ENCODE measurements around the gene PRELID3B.
A peak's percentile ranks its signal among the peaks of the same experiment; 100 is the strongest.

PRELID3B gene

DNA sequence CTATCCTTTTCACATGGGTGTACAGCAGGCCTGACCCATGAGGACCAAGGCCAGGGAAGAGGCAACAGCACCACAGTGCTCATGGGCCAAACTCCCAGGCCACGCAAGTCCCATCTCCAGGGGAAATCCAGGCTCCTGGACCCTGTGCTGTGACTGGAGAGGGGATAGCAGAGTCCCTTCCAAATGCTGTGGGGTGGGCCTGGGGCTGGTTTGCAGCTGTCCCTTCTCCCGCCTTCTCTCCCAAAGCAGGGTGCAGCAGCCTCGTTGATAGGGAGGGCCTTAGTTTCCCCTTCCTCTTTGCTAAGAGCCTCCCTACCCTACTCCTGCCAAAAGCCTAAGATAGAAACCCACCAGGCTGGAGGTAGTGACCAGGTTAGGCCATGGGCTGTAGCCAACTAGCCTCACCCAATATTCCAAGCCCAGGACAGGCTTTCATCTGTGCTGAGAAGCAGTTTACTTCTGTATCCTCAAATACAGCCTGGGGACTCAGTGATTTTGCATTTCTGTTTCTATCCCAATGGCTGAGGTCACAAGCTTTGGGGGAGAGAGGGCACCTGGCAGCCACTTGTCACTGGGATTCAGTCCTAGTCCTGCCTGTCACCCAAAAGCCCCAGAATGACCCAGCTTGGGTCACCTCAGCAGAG is 36.9 kb downstream of the PRELID3B start:
- H3F3A ChIP-seq (ENCODE audit: control insufficient read depth, insufficient read depth): peaks cover 9% of the 10 kb centered on the region
- H3K36me3 ChIP-seq (ENCODE audit: control insufficient read depth, low read length): peaks cover 53% of the 10 kb centered on the region
- H4K20me1 ChIP-seq (ENCODE audit: control insufficient read depth, insufficient read depth, low read depth, low read length): peaks cover 16% of the 10 kb centered on the region; the same call in 1 of the 2 replicates
- H3K79me2 ChIP-seq (ENCODE audit: control insufficient read depth, low read length): peaks cover 56% of the 10 kb centered on the region
- TF ChIP-seq EZH2phosphoT487 (IDR thresholded peaks at IDR 0.05; ENCODE audit: borderline replicate concordance, low read length): no peak
- TF ChIP-seq, protein P1, sequence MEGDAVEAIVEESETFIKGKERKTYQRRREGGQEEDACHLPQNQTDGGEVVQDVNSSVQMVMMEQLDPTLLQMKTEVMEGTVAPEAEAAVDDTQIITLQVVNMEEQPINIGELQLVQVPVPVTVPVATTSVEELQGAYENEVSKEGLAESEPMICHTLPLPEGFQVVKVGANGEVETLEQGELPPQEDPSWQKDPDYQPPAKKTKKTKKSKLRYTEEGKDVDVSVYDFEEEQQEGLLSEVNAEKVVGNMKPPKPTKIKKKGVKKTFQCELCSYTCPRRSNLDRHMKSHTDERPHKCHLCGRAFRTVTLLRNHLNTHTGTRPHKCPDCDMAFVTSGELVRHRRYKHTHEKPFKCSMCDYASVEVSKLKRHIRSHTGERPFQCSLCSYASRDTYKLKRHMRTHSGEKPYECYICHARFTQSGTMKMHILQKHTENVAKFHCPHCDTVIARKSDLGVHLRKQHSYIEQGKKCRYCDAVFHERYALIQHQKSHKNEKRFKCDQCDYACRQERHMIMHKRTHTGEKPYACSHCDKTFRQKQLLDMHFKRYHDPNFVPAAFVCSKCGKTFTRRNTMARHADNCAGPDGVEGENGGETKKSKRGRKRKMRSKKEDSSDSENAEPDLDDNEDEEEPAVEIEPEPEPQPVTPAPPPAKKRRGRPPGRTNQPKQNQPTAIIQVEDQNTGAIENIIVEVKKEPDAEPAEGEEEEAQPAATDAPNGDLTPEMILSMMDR (IDR thresholded peaks at IDR 0.05; ENCODE audit: low read depth, low read length, poor library complexity, severe bottlenecking): no peak
- peak overlapping the region; percentile 88 for H3K27ac ChIP-seq (ENCODE audit: low read depth, low read length)
- no peaks in the 10 kb centered on the region for H3K9me3 ChIP-seq (ENCODE audit: control insufficient read depth, insufficient read depth, low read length)
- no peaks in the 10 kb centered on the region for H3K9me2 ChIP-seq (replicated peaks; ENCODE audit: control insufficient read depth, low read length)
- peak overlapping the region; percentile 84 for H3K4me3 ChIP-seq (ENCODE audit: low read length)
- no peaks in the 10 kb centered on the region for H3K27me3 ChIP-seq (ENCODE audit: control insufficient read depth, low read length)
- H3K4me2 ChIP-seq (ENCODE audit: low read length): peak overlapping the region; percentile 91
- peaks cover 62% of the 10 kb centered on the region for H3K4me1 ChIP-seq (ENCODE audit: control insufficient read depth, low read length)

GRCh38 chr20:59004763-59005522 is 37.6 kb downstream of the PRELID3B start:
- Histone ChIP-seq H4K20me1 (ENCODE audit: control insufficient read depth, insufficient read depth, low read depth, low read length) (peaks cover 16% of the 10 kb centered on the region; the same call in 1 of the 2 replicates), H3K79me2 (ENCODE audit: control insufficient read depth, low read length) (peaks cover 58% of the 10 kb centered on the region), H3K4me2 (ENCODE audit: low read length) (peak overlapping the region; percentile 91), H3F3A (ENCODE audit: control insufficient read depth, insufficient read depth) (peaks cover 9% of the 10 kb centered on the region), H3K4me3 (ENCODE audit: low read length) (peak overlapping the region; percentile 84), H3K9me2 (replicated peaks; ENCODE audit: control insufficient read depth, low read length) (no peaks in the 10 kb centered on the region), H3K4me1 (ENCODE audit: control insufficient read depth, low read length) (peaks cover 55% of the 10 kb centered on the region), H3K36me3 (ENCODE audit: control insufficient read depth, low read length) (peaks cover 57% of the 10 kb centered on the region), H3K9me3 (ENCODE audit: control insufficient read depth, insufficient read depth, low read length) (no peaks in the 10 kb centered on the region), H3K27me3 (ENCODE audit: control insufficient read depth, low read length) (no peaks in the 10 kb centered on the region), H3K27ac (ENCODE audit: low read depth, low read length) (peak overlapping the region; percentile 88)
- TF ChIP-seq EZH2phosphoT487 (IDR thresholded peaks at IDR 0.05; ENCODE audit: borderline replicate concordance, low read length): no peak
- TF ChIP-seq, protein P1 (IDR thresholded peaks at IDR 0.05; ENCODE audit: low read depth, low read length, poor library complexity, severe bottlenecking): no peak

DNA sequence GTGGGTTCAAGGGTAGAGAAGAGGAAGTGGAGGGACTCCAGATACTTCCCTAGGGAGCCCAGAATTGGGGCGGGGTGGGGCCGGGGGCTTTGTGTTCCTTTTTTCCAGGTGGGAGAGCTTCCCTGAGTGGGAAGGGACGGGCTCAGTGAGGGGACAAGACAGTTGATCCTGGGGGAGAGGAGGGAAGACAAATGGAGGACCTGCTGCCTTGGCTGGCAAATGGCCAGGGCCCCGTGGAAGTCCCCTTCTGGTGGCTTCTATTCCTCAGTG is 38.2 kb downstream of the PRELID3B start:
- peaks cover 58% of the 10 kb centered on the region for H3K79me2 ChIP-seq (ENCODE audit: control insufficient read depth, low read length)
- peaks cover 51% of the 10 kb centered on the region for H3K4me1 ChIP-seq (ENCODE audit: control insufficient read depth, low read length)
- H3K9me2 ChIP-seq (replicated peaks; ENCODE audit: control insufficient read depth, low read length): no peaks in the 10 kb centered on the region
- peak overlapping the region; percentile 88 for H3K27ac ChIP-seq (ENCODE audit: low read depth, low read length)
- peaks cover 59% of the 10 kb centered on the region for H3K36me3 ChIP-seq (ENCODE audit: control insufficient read depth, low read length)
- no peaks in the 10 kb centered on the region for H3K9me3 ChIP-seq (ENCODE audit: control insufficient read depth, insufficient read depth, low read length)
- H3F3A ChIP-seq (ENCODE audit: control insufficient read depth, insufficient read depth): peaks cover 9% of the 10 kb centered on the region
- H3K4me3 ChIP-seq (ENCODE audit: low read length): peak overlapping the region; percentile 84
- H4K20me1 ChIP-seq (ENCODE audit: control insufficient read depth, insufficient read depth, low read depth, low read length): peaks cover 16% of the 10 kb centered on the region; the same call in 1 of the 2 replicates
- no peaks in the 10 kb centered on the region for H3K27me3 ChIP-seq (ENCODE audit: control insufficient read depth, low read length)
- TF ChIP-seq EZH2phosphoT487 (IDR thresholded peaks at IDR 0.05; ENCODE audit: borderline replicate concordance, low read length): no peak
- TF ChIP-seq, protein P1 (IDR thresholded peaks at IDR 0.05; ENCODE audit: low read depth, low read length, poor library complexity, severe bottlenecking): no peak
- H3K4me2 ChIP-seq (ENCODE audit: low read length): peak overlapping the region; percentile 91

All from DOHH2 (cell line).